WERI-Rb-1 (cell line): ENCODE measurements around the gene MLIP.

Experiments used
- DNase-seq: peaks from one replicate; pipeline ENCODE4 v3.0.0-alpha.2; 2020
- H3K27ac ChIP-seq: fragments of 250-450 bp; sonication (Bioruptor Pico); 2 replicates; pipeline ENCODE4 v1.5.1; 2020; ENCODE audit warnings: mild to moderate bottlenecking, moderate library complexity
- H3K27me3 ChIP-seq: fragments of 250-450 bp; sonication (Bioruptor Pico); 2 replicates; pipeline ENCODE4 v1.5.1; 2021; ENCODE audit warnings: mild to moderate bottlenecking, low read depth, moderate library complexity; ENCODE audit not compliant: insufficient read depth, severe bottlenecking
- H3K36me3 ChIP-seq: fragments of 250-450 bp; sonication (Bioruptor Pico); 2 replicates; pipeline ENCODE4 v1.5.1; 2020; ENCODE audit warnings: mild to moderate bottlenecking, moderate library complexity
- H3K4me3 ChIP-seq: 2 replicates; pipeline ENCODE4 v1.5.1; 2011; ENCODE audit warnings: low read depth, mild to moderate bottlenecking, control low read depth, low read length
- H3K9me3 ChIP-seq: fragments of 250-450 bp; sonication (Bioruptor Pico); 2 replicates; pipeline ENCODE4 v1.5.1; 2021; ENCODE audit warnings: mild to moderate bottlenecking, moderate library complexity; ENCODE audit not compliant: severe bottlenecking
- TF ChIP-seq, protein P1 (sequence below): IDR thresholded peaks from 2 replicates; pipeline ENCODE4 v1.5.1; 2011; ENCODE audit warnings: low read depth, mild to moderate bottlenecking, control low read depth, inconsistent platforms, low read length

MLIP gene

GRCh38 chr6:54093326-54093948 is 17.8 kb upstream of the MLIP start:
- H3K27ac ChIP-seq = no peak overlapping the region
- DNase-seq = no peak
- TF ChIP-seq, protein P1, sequence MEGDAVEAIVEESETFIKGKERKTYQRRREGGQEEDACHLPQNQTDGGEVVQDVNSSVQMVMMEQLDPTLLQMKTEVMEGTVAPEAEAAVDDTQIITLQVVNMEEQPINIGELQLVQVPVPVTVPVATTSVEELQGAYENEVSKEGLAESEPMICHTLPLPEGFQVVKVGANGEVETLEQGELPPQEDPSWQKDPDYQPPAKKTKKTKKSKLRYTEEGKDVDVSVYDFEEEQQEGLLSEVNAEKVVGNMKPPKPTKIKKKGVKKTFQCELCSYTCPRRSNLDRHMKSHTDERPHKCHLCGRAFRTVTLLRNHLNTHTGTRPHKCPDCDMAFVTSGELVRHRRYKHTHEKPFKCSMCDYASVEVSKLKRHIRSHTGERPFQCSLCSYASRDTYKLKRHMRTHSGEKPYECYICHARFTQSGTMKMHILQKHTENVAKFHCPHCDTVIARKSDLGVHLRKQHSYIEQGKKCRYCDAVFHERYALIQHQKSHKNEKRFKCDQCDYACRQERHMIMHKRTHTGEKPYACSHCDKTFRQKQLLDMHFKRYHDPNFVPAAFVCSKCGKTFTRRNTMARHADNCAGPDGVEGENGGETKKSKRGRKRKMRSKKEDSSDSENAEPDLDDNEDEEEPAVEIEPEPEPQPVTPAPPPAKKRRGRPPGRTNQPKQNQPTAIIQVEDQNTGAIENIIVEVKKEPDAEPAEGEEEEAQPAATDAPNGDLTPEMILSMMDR = no peak
- peaks cover 61% of the 10 kb centered on the region for H3K27me3 ChIP-seq
- H3K4me3 ChIP-seq = no peak overlapping the region
- no peaks in the 10 kb centered on the region for H3K9me3 ChIP-seq
- no peaks in the 10 kb centered on the region for H3K36me3 ChIP-seq

GRCh38 chr6:54094293-54094692 is 16.9 kb upstream of the MLIP start:
- H3K27ac ChIP-seq = no peak overlapping the region
- no peak for DNase-seq
- peaks cover 64% of the 10 kb centered on the region for H3K27me3 ChIP-seq
- no peak overlapping the region for H3K4me3 ChIP-seq
- H3K36me3 ChIP-seq = no peaks in the 10 kb centered on the region
- TF ChIP-seq, protein P1 = no peak
- H3K9me3 ChIP-seq = no peaks in the 10 kb centered on the region

- no peak for DNase-seq
- Histone ChIP-seq H3K27ac (no peak overlapping the region), H3K9me3 (no peaks in the 10 kb centered on the region), H3K36me3 (no peaks in the 10 kb centered on the region), H3K27me3 (peaks cover 64% of the 10 kb centered on the region), H3K4me3 (no peak overlapping the region)
- TF ChIP-seq, protein P1 = no peak
These were observed 16.5 kb upstream of the MLIP start for GRCh38 chr6:54094786-54095185.

- no peaks in the 10 kb centered on the region for H3K9me3 ChIP-seq
- H3K27me3 ChIP-seq = peaks cover 60% of the 10 kb centered on the region
- no peaks in the 10 kb centered on the region for H3K36me3 ChIP-seq
- TF ChIP-seq, protein P1 = no peak
- no peak overlapping the region for H3K27ac ChIP-seq
- no peak overlapping the region for H3K4me3 ChIP-seq
- no peak for DNase-seq
These were observed 15.5 kb upstream of the MLIP start for GRCh38 chr6:54095723-54096122.

DNA sequence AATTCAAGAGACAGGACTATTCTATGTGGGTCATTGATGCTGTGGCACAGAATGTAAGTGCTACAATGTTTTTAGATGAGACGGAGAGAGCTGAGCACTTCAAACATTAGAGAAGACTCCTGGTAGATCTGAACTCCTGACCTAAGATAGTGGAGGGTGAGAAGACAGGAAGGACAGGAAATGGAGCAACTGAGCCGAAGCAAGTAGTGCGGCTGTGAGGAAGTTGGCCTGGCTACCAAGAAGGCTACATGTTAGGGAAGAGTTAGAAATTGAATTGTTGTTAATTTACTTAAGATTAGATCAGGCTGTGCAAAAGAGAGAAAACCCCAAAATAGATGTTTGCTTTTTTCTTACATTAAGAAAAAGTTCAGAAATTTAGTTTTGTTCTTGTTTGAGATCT is 14.4 kb upstream of the MLIP start:
- H3K27ac ChIP-seq = no peak overlapping the region
- TF ChIP-seq, protein P1 = no peak
- DNase-seq = no peak

DNA sequence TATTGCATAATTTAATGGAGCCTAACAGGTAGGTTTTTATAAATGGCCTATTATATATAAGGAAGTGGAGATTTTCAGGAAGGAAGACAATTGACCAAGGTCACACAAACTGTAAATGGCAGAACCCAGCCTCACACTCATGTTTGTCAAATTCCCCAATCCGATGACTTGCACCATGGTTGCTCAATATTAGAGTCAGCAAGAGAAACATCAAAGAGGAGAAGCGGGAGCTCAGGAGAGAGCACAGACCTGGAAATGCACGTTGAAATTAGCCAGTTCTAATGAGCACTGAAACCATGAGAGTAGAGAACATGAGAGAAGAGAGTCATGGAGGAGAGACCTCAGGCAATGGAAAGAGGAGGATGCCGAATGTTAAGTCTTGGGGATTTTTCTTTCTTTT is 13.5 kb upstream of the MLIP start:
- H3K27ac ChIP-seq = no peak overlapping the region
- H3K9me3 ChIP-seq = no peaks in the 10 kb centered on the region
- no peak overlapping the region for H3K4me3 ChIP-seq
- TF ChIP-seq, protein P1 = no peak
- no peak for DNase-seq
- peaks cover 56% of the 10 kb centered on the region for H3K27me3 ChIP-seq
- H3K36me3 ChIP-seq = no peaks in the 10 kb centered on the region

More for the DNA sequence above, 14.4 kb upstream of the MLIP start:
- Histone ChIP-seq H3K9me3 (no peaks in the 10 kb centered on the region), H3K36me3 (no peaks in the 10 kb centered on the region), H3K27me3 (peaks cover 57% of the 10 kb centered on the region), H3K4me3 (no peak overlapping the region)
